Measurements from ENCODE around the gene GALNT4.

DNA sequence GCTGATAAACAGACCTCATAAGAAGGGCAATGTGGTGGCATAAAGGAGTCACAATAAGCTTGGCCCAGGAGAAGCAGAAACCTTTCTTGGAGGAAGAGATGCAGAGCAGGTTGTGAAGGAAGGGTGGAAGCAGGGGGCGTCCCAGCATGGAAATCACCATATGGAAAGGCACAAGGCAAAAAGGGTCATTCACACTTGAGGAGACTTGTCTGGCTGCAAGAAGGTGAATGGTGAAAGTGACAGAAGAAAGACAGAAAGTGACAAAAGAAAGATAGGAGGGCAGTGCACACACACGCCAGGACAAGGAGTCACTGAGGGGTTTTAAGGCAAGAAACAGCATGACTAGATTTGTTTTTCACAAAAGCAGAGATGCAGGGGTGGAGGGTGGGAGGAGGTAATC lies 38.3 kb downstream of the GALNT4 start:
- TF ChIP-seq CTCF (IDR thresholded peaks at IDR 0.05; ENCODE audit: low read depth, low read length) (no peak), EZH2phosphoT487 (IDR thresholded peaks at IDR 0.05; ENCODE audit: low read depth) (no peak)

Data from OCI-LY3 (cell line).